HEK293 (cell line): ENCODE results near the gene HAT1.

Experiments used
- TRIM28 ChIP-seq: IDR thresholded peaks from 2 replicates; pipeline ENCODE4 v1.6.1; 2011; ENCODE audit warnings: low read length, control low read depth, borderline replicate concordance
- YY1 ChIP-seq: fragments of 450-650 bp; formaldehyde crosslinking; IDR thresholded peaks from 2 replicates; pipeline ENCODE4 v1.5.1; 2018; ENCODE audit warnings: missing biosample characterization, missing genetic modification characterization
- ZBTB8A ChIP-seq: fragments of 450-650 bp; formaldehyde crosslinking; IDR thresholded peaks from 2 replicates; pipeline ENCODE4 v1.5.1; 2016; ENCODE audit warnings: missing biosample characterization, missing genetic modification characterization
- ZNF140 ChIP-seq: fragments of 450-650 bp; formaldehyde crosslinking; IDR thresholded peaks from 2 replicates; pipeline ENCODE4 v1.5.1; 2016; ENCODE audit warnings: missing biosample characterization, missing genetic modification characterization
- ZNF174 ChIP-seq: fragments of 450-650 bp; formaldehyde crosslinking; IDR thresholded peaks from 2 replicates; pipeline ENCODE4 v1.5.0; 2017; ENCODE audit warnings: missing biosample characterization, mild to moderate bottlenecking, missing genetic modification characterization
- ZNF24 ChIP-seq: fragments of 450-650 bp; formaldehyde crosslinking; IDR thresholded peaks from 2 replicates; pipeline ENCODE4 v1.5.1; 2016; ENCODE audit warnings: missing biosample characterization, missing genetic modification characterization
- ZNF404 ChIP-seq: fragments of 450-650 bp; formaldehyde crosslinking; IDR thresholded peaks from 2 replicates; pipeline ENCODE4 v1.5.1; 2017; ENCODE audit warnings: missing biosample characterization, missing genetic modification characterization
- ZNF521 ChIP-seq: fragments of 450-650 bp; formaldehyde crosslinking; IDR thresholded peaks from 2 replicates; pipeline ENCODE4 v1.5.1; 2017; ENCODE audit warnings: missing biosample characterization, mild to moderate bottlenecking, missing genetic modification characterization
- ZNF776 ChIP-seq: fragments of 450-650 bp; formaldehyde crosslinking; IDR thresholded peaks from 2 replicates; pipeline ENCODE4 v1.5.0; 2017; ENCODE audit warnings: missing biosample characterization, missing genetic modification characterization, borderline replicate concordance
- ZNF777 ChIP-seq: fragments of 450-650 bp; formaldehyde crosslinking; IDR thresholded peaks from 2 replicates; pipeline ENCODE4 v1.5.1; 2017; ENCODE audit warnings: missing biosample characterization, missing genetic modification characterization, borderline replicate concordance
- ZNF785 ChIP-seq: fragments of 450-650 bp; formaldehyde crosslinking; IDR thresholded peaks from 2 replicates; pipeline ENCODE4 v1.5.1; 2016; ENCODE audit warnings: missing biosample characterization, missing genetic modification characterization
- TF ChIP-seq, protein P1 (sequence below): fragments of 450-650 bp; IDR thresholded peaks from 2 replicates; pipeline ENCODE4 v1.5.1; 2018; ENCODE audit warnings: missing biosample characterization, mild to moderate bottlenecking, missing genetic modification characterization
- TF ChIP-seq, protein P2 (sequence below): fragments of 450-650 bp; formaldehyde crosslinking; IDR thresholded peaks from 2 replicates; pipeline ENCODE4 v1.5.1; 2016; ENCODE audit warnings: missing biosample characterization, missing genetic modification characterization
- TF ChIP-seq, protein P3 (sequence below): fragments of 450-650 bp; formaldehyde crosslinking; IDR thresholded peaks from 2 replicates; pipeline ENCODE4 v1.5.0; 2017; ENCODE audit warnings: missing biosample characterization, missing genetic modification characterization, borderline replicate concordance

DNA sequence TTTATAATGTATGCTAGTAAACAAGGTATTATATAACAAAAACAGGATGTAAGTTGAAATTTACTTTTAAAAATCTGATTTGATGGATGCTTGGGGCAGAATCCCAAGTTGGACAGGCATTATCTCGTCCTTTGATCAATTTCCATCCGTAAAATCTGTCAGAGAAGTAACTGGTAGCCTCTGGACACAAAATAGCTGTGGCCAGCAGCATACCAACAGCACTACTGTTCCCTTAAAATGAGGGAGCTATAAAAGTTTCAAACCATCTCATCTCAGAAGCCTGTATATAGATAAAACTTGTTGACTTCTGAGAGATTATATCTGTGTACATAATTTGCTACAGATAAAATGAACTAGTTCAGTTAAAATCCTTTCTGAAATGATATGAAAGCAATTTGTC is 62.8 kb downstream of the HAT1 start:
- no peak for TF ChIP-seq ZNF776 (tag by site-specific recombination)
- TF ChIP-seq, protein P1, sequence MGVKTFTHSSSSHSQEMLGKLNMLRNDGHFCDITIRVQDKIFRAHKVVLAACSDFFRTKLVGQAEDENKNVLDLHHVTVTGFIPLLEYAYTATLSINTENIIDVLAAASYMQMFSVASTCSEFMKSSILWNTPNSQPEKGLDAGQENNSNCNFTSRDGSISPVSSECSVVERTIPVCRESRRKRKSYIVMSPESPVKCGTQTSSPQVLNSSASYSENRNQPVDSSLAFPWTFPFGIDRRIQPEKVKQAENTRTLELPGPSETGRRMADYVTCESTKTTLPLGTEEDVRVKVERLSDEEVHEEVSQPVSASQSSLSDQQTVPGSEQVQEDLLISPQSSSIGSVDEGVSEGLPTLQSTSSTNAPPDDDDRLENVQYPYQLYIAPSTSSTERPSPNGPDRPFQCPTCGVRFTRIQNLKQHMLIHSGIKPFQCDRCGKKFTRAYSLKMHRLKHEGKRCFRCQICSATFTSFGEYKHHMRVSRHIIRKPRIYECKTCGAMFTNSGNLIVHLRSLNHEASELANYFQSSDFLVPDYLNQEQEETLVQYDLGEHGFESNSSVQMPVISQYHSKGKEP (tag by site-specific recombination) = no peak
- TF ChIP-seq, protein P2, sequence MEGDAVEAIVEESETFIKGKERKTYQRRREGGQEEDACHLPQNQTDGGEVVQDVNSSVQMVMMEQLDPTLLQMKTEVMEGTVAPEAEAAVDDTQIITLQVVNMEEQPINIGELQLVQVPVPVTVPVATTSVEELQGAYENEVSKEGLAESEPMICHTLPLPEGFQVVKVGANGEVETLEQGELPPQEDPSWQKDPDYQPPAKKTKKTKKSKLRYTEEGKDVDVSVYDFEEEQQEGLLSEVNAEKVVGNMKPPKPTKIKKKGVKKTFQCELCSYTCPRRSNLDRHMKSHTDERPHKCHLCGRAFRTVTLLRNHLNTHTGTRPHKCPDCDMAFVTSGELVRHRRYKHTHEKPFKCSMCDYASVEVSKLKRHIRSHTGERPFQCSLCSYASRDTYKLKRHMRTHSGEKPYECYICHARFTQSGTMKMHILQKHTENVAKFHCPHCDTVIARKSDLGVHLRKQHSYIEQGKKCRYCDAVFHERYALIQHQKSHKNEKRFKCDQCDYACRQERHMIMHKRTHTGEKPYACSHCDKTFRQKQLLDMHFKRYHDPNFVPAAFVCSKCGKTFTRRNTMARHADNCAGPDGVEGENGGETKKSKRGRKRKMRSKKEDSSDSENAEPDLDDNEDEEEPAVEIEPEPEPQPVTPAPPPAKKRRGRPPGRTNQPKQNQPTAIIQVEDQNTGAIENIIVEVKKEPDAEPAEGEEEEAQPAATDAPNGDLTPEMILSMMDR = no peak
- TF ChIP-seq ZNF174 (tag by site-specific recombination) = no peak
- no peak for TF ChIP-seq ZBTB8A (tag by site-specific recombination)
- no peak for TF ChIP-seq YY1 (tag by site-specific recombination)
- TF ChIP-seq ZNF24 (tag by site-specific recombination) = no peak
- TF ChIP-seq ZNF521 (tag by site-specific recombination) = no peak
- TF ChIP-seq ZNF777 (tag by site-specific recombination) = no peak
- no peak for TF ChIP-seq ZNF404 (tag by site-specific recombination)
- TF ChIP-seq, protein P3, sequence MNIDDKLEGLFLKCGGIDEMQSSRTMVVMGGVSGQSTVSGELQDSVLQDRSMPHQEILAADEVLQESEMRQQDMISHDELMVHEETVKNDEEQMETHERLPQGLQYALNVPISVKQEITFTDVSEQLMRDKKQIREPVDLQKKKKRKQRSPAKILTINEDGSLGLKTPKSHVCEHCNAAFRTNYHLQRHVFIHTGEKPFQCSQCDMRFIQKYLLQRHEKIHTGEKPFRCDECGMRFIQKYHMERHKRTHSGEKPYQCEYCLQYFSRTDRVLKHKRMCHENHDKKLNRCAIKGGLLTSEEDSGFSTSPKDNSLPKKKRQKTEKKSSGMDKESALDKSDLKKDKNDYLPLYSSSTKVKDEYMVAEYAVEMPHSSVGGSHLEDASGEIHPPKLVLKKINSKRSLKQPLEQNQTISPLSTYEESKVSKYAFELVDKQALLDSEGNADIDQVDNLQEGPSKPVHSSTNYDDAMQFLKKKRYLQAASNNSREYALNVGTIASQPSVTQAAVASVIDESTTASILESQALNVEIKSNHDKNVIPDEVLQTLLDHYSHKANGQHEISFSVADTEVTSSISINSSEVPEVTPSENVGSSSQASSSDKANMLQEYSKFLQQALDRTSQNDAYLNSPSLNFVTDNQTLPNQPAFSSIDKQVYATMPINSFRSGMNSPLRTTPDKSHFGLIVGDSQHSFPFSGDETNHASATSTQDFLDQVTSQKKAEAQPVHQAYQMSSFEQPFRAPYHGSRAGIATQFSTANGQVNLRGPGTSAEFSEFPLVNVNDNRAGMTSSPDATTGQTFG (tag by site-specific recombination) = no peak
- TF ChIP-seq ZNF785 (tag by site-specific recombination) = no peak
- no peak for TF ChIP-seq ZNF140
- TF ChIP-seq TRIM28 = no peak
